ENCODE measurements around the gene KLHL18. TPM values are rescaled to one million over a fixed set of nuclear protein-coding genes. Genes with fewer than 3 reads are reported as not detected.
"Not testable (repeated sequence)": the region's sequence is repeated elsewhere in the genome, so short reads cannot be mapped to it uniquely, and the experiment has no call there.

The KLHL18 gene
- total RNA-seq, 1 donor from 2014 or later = 23.5 TPM

DNA sequence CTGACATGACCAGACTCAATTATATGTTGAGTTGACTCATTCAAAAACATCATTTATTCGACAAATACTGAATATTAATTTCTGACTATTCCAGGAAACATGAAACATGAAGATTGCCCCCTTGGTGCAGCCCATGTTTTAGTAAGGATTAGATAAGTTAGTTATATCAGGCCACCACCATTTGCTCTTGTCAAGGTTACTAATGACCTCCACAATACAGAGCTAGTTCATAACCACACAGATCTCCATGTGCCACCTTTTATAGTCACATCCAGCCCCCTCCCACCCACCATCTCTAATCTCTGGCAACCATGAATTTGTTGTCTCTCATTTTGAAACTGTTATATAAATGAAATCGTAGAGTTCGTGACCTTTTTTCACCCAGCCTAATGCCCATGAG, 15.7 kb downstream of the KLHL18 start:
- no peaks in the 10 kb centered on the region for H3K4me1 ChIP-seq
- TF ChIP-seq, protein P1, sequence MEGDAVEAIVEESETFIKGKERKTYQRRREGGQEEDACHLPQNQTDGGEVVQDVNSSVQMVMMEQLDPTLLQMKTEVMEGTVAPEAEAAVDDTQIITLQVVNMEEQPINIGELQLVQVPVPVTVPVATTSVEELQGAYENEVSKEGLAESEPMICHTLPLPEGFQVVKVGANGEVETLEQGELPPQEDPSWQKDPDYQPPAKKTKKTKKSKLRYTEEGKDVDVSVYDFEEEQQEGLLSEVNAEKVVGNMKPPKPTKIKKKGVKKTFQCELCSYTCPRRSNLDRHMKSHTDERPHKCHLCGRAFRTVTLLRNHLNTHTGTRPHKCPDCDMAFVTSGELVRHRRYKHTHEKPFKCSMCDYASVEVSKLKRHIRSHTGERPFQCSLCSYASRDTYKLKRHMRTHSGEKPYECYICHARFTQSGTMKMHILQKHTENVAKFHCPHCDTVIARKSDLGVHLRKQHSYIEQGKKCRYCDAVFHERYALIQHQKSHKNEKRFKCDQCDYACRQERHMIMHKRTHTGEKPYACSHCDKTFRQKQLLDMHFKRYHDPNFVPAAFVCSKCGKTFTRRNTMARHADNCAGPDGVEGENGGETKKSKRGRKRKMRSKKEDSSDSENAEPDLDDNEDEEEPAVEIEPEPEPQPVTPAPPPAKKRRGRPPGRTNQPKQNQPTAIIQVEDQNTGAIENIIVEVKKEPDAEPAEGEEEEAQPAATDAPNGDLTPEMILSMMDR (IDR thresholded peaks at IDR 0.05) = no peak
- H3K27me3 ChIP-seq = no peaks in the 10 kb centered on the region
- intact Hi-C loops (cut with DNase I) = no loop called here
- H3K4me3 ChIP-seq = no peak overlapping the region
- H3K27ac ChIP-seq = no peak overlapping the region
- no peaks in the 10 kb centered on the region for H3K9me3 ChIP-seq
- H3K36me3 ChIP-seq = peaks cover 25% of the 10 kb centered on the region
- DNase-seq = no peak
- ATAC-seq = no peak

DNA sequence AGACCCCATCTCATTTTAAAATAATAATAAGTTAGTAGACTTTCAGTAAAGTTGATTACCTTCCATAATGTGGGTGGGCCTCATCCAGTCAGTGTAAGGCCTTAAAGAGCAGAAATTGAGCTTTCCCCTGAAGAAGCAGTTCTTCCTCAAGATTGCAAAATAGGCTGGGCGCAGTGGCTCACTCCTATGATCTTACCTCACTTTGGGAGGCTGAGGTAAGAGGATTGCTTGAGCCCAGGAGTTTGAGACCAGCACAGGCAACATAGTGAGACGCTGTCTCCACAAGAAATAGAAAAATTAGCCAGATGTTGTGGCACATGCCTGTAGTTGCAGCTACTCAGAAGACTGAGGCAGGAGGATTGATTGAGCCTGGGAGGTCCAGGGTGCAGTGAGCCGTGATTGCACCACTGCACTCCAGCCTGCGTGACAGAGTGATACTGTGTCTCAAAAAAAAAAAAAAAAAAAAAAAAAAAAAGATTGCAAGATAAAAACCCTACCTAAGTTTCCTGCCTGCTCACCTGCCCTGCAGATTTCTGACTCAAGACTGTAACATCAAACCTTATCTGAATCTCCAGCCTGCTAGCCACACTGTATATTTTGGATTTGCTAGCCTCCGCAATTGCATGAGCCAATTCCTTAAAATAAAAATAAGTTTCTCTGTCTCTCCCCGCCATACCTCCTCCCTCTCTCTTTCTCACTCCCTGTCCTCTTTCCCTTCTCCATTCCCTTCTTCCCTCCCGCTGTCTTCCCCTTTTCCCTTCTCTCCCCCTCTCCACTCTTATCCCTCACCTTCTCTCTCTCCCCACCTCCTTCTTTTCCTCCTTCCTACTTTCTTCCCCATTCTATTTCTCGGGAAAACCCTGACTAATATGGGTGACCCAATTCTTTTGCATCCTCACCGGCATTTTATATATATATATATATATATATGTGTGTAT, 16.9 kb downstream of the KLHL18 start:
- H3K9me3 ChIP-seq = no peaks in the 10 kb centered on the region
- H3K36me3 ChIP-seq = peaks cover 29% of the 10 kb centered on the region
- intact Hi-C loops (cut with DNase I) = no loop called here
- no peaks in the 10 kb centered on the region for H3K4me1 ChIP-seq
- no peaks in the 10 kb centered on the region for H3K27me3 ChIP-seq
- no peak overlapping the region for H3K4me3 ChIP-seq
- no peak for DNase-seq
- TF ChIP-seq, protein P1 (IDR thresholded peaks at IDR 0.05) = no peak
- no peak overlapping the region for H3K27ac ChIP-seq
- ATAC-seq = no peak

DNA sequence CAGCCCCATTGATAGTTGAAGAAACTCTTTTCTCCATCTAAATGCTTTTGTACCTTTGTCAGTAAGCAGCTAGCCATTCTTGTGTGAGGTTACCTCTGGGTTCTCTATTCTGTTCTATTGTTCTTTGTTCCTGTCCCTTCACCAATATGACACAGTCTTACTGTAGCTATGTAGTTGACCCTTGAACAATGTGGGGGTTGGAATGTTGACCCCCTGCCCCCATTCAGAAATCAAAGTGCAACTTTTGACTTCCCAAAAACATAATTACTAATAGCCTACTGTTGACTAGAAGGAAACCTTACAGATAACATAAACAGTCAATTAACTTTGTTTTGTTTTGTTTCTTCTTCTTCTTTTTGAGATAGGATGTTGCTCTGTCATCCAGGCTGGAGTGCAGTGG, 18.7 kb downstream of the KLHL18 start:
- peaks cover 24% of the 10 kb centered on the region for H3K36me3 ChIP-seq
- H3K9me3 ChIP-seq = no peaks in the 10 kb centered on the region
- no peaks in the 10 kb centered on the region for H3K4me1 ChIP-seq
- no peak for DNase-seq
- H3K4me3 ChIP-seq = no peak overlapping the region
- no peak overlapping the region for H3K27ac ChIP-seq
- ATAC-seq = no peak
- TF ChIP-seq, protein P1 (IDR thresholded peaks at IDR 0.05) = no peak
- H3K27me3 ChIP-seq = no peaks in the 10 kb centered on the region
- intact Hi-C loops (cut with DNase I) = no loop called here

DNA sequence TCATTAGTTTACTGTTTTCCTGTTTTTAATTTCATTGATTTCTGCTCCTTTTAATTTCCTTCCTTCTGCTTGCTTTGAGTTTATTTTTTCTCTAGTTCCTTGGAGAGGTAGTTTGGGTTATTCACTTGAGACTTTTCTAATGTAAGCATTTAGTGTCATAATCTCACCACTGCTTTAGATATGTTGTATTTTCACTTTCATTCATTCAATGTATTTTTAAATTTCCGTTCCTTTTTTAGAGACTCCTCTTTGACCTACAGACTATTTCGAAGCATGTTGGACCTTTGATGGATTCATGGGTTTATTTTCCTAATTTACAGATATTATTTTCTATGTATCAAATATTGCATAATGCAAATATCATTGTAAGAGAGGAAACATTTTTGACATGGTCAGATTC, 23.3 kb downstream of the KLHL18 start:
- intact Hi-C loops (cut with DNase I) = no loop called here
- Histone ChIP-seq H3K36me3 (peaks cover 29% of the 10 kb centered on the region), H3K4me1 (no peaks in the 10 kb centered on the region), H3K4me3 (no peak overlapping the region), H3K9me3 (no peaks in the 10 kb centered on the region), H3K27me3 (no peaks in the 10 kb centered on the region), H3K27ac (no peak overlapping the region)
- no peak for ATAC-seq
- TF ChIP-seq, protein P1 (IDR thresholded peaks at IDR 0.05) = no peak
- no peak for DNase-seq

DNA sequence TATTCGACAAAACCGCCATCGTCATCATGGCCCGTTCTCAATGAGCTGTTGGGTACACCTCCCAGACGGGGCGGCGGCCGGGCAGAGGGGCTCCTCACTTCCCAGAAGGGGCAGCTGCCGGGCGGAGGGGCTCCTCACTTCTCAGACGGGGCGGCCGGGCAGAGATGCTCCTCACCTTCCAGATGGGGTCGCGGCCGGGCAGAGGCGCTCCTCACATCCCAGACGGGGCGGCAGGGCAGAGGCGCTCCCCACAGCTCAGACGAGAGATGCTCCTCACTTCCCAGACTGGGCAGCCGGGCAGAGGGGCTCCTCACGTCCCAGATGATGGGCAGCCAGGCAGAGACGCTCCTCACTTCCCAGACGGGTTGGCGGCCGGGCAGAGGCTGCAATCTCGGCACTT, 26.5 kb downstream of the KLHL18 start:
- H3K27me3 ChIP-seq; intact Hi-C loops (cut with DNase I); H3K4me1 ChIP-seq; H3K36me3 ChIP-seq; H3K4me3 ChIP-seq; ATAC-seq; H3K27ac ChIP-seq; H3K9me3 ChIP-seq; DNase-seq: not testable (repeated sequence)

DNA sequence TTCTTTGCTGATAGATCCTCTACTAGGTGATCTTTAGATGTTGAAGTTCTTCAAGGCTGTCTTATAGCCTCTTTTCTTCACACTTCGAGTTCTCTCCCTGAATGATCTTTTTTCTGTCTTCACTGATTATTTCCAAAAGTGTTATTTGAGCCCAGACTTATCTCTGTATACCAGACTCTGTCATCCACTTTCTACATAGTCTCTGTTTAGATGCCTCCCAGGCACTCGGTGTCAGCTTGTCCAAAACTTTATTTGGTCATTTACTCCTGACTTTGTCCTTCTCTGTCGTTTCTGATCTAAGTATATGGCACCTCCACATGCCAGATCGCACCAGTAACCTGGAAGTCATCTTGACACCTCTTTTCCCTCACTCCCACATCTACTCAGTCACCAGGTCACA, 27.6 kb downstream of the KLHL18 start:
- Histone ChIP-seq H3K27ac (no peak overlapping the region), H3K9me3 (no peaks in the 10 kb centered on the region), H3K4me3 (no peak overlapping the region), H3K27me3 (no peaks in the 10 kb centered on the region), H3K36me3 (peaks cover 4% of the 10 kb centered on the region), H3K4me1 (peaks cover 13% of the 10 kb centered on the region)
- ATAC-seq = no peak
- no peak for DNase-seq
- TF ChIP-seq, protein P1 (IDR thresholded peaks at IDR 0.05) = no peak
- intact Hi-C loops (cut with DNase I) = no loop called here
